ENCODE data around the gene EIF4G2. TPM values are rescaled to one million over a fixed set of nuclear protein-coding genes. Genes with fewer than 3 reads are reported as not detected.

EIF4G2 gene
- polyA plus RNA-seq, 1 donor from 2014 or later = 1,004 TPM

- Histone ChIP-seq H3K9me2 (ENCODE audit: insufficient read depth, low read length) (no peaks in the 10 kb centered on the region), H3K4me3 (ENCODE audit: low read length) (peak overlapping the region; percentile 86), H3K79me2 (replicated peaks; ENCODE audit: insufficient read depth, low read length) (peaks cover 18% of the 10 kb centered on the region), H3K9me3 (ENCODE audit: low read length) (no peaks in the 10 kb centered on the region), H3K27ac (ENCODE audit: low read length) (peak overlapping the region; percentile 97), H3K4me2 (ENCODE audit: low read length) (peak overlapping the region; percentile 71), H3K9ac (ENCODE audit: low read length) (peak overlapping the region; percentile 91), H3K27me3 (ENCODE audit: insufficient read depth, low read depth, low read length) (no peaks in the 10 kb centered on the region), H3K36me3 (ENCODE audit: insufficient read depth, low read length) (no peaks in the 10 kb centered on the region), H2AFZ (ENCODE audit: low read depth, low read length) (peak overlapping the region; percentile 83), H4K20me1 (ENCODE audit: insufficient read depth) (no peaks in the 10 kb centered on the region), H3F3A (ENCODE audit: insufficient read depth, low read length, poor library complexity, severe bottlenecking) (no peaks in the 10 kb centered on the region)
- TF ChIP-seq EP300 (conservative IDR thresholded peaks at IDR 0.05; ENCODE audit: poor library complexity, severe bottlenecking) = no peak
- no peak for TF ChIP-seq CTCF (IDR thresholded peaks at IDR 0.05; ENCODE audit: poor library complexity, severe bottlenecking)
- no peak for TF ChIP-seq TAF1 (IDR thresholded peaks at IDR 0.05; ENCODE audit: low read depth)
- no peak for TF ChIP-seq MXI1 (conservative IDR thresholded peaks at IDR 0.05; ENCODE audit: poor library complexity, severe bottlenecking)
These were observed 57.2 kb downstream of the EIF4G2 start for GRCh38 chr11:10751581-10751940.

GRCh38 chr11:10750838-10751580 is 57.7 kb downstream of the EIF4G2 start, which contains the start of gene CTR9:
TSS of gene CTR9 (plus strand) at chr11:10751246. CDS start at chr11:10751413, 167 bp downstream.
- Histone ChIP-seq H3K4me2 (ENCODE audit: low read length) (peak within 1 kb of the TSS; percentile 71), H3F3A (ENCODE audit: insufficient read depth, low read length, poor library complexity, severe bottlenecking) (no peaks in the 10 kb centered on the region), H3K79me2 (replicated peaks; ENCODE audit: insufficient read depth, low read length) (peaks cover 18% of the 10 kb centered on the region), H3K36me3 (ENCODE audit: insufficient read depth, low read length) (no peaks in the 10 kb centered on the region), H3K4me3 (ENCODE audit: low read length) (peak within 1 kb of the TSS; percentile 86), H3K9me3 (ENCODE audit: low read length) (no peaks in the 10 kb centered on the region), H3K9me2 (ENCODE audit: insufficient read depth, low read length) (no peaks in the 10 kb centered on the region), H3K9ac (ENCODE audit: low read length) (peak within 1 kb of the TSS; percentile 91), H2AFZ (ENCODE audit: low read depth, low read length) (peak within 1 kb of the TSS; percentile 83), H4K20me1 (ENCODE audit: insufficient read depth) (no peaks in the 10 kb centered on the region), H3K27ac (ENCODE audit: low read length) (peak within 1 kb of the TSS; percentile 97), H3K27me3 (ENCODE audit: insufficient read depth, low read depth, low read length) (no peaks in the 10 kb centered on the region)
- TF ChIP-seq EP300 (conservative IDR thresholded peaks at IDR 0.05; ENCODE audit: poor library complexity, severe bottlenecking) = peak; percentile 70
- TF ChIP-seq TAF1 (IDR thresholded peaks at IDR 0.05; ENCODE audit: low read depth) = peak; percentile 71
- TF ChIP-seq MXI1 (conservative IDR thresholded peaks at IDR 0.05; ENCODE audit: poor library complexity, severe bottlenecking) = peak; percentile 81
- peak; percentile 50 for TF ChIP-seq SMC3 (conservative IDR thresholded peaks at IDR 0.05; ENCODE audit: poor library complexity)
- peak; percentile 58 for TF ChIP-seq CTCF (IDR thresholded peaks at IDR 0.05; ENCODE audit: poor library complexity, severe bottlenecking)
- peak; percentile 47 for TF ChIP-seq RAD21 (conservative IDR thresholded peaks at IDR 0.05)
- no peak for TF ChIP-seq EZH2 (IDR thresholded peaks at IDR 0.05; ENCODE audit: borderline replicate concordance, insufficient read depth, low read length, poor library complexity, severe bottlenecking)
- TF ChIP-seq REST (IDR thresholded peaks at IDR 0.05; ENCODE audit: borderline replicate concordance) = peak; percentile 78
- peak; percentile 91 for TF ChIP-seq POLR2AphosphoS5 (IDR thresholded peaks at IDR 0.05)
